Lung microvascular endothelial cell (primary cell): ENCODE results near the gene LRRC45. TPM values are rescaled to one million over a fixed set of nuclear protein-coding genes. Genes with fewer than 3 reads are reported as not detected.

ENCODE experiments used
- total RNA-seq: library from RNA; depleted of rRNA; stranded (reverse); fragments of >200 nt; gene quantifications from 2 replicates; pipeline ENCODE4 v1.2.1, GENCODE V29; 2014

Gene LRRC45
- total RNA-seq, 1 donor from 2014 or later = 8.3 TPM

Other genes starting within 250 kb of the LRRC45 start
- not detected in 2 replicates for gene GCGR, start 219.2 kb upstream of the LRRC45 start, total RNA-seq
- gene MCRIP1, start 190.0 kb upstream of the LRRC45 start, total RNA-seq = 93.7 and 178 TPM in 2 replicates
- gene PPP1R27, start 188.3 kb upstream of the LRRC45 start, total RNA-seq = not detected in 2 replicates
- 504 and 688 TPM in 2 replicates for gene P4HB, start 162.8 kb upstream of the LRRC45 start, total RNA-seq
- 91.7 and 92.9 TPM in 2 replicates for gene ARHGDIA, start 152.0 kb upstream of the LRRC45 start, total RNA-seq
- 107 and 136 TPM in 2 replicates for gene ALYREF, start 131.7 kb upstream of the LRRC45 start, total RNA-seq
- 102 and 112 TPM in 2 replicates for gene ANAPC11, start 131.6 kb upstream of the LRRC45 start, total RNA-seq
- gene NPB, start 121.1 kb upstream of the LRRC45 start, total RNA-seq = under 0.01 TPM in 1 of 2 replicates, not detected in the other
- gene PCYT2, start 111.9 kb upstream of the LRRC45 start, total RNA-seq = 24.0 and 27.6 TPM in 2 replicates
- 11.3 and 13.1 TPM in 2 replicates for gene SIRT7, start 105.1 kb upstream of the LRRC45 start, total RNA-seq
- gene MAFG, start 95.6 kb upstream of the LRRC45 start, total RNA-seq = 9.2 and 17.1 TPM in 2 replicates
- 52.3 and 60.9 TPM in 2 replicates for gene PYCR1, start 86.0 kb upstream of the LRRC45 start, total RNA-seq
- not detected in 2 replicates for gene MYADML2, start 76.1 kb upstream of the LRRC45 start, total RNA-seq
- gene NOTUM, start 62.1 kb upstream of the LRRC45 start, total RNA-seq = under 0.01 TPM in 2 replicates
- 17.7 and 23.2 TPM in 2 replicates for gene ASPSCR1, start 45.7 kb upstream of the LRRC45 start, total RNA-seq
- gene CENPX, start 427 bp upstream of the LRRC45 start, total RNA-seq = 30.1 and 31.5 TPM in 2 replicates
- 9.7 and 18.3 TPM in 2 replicates for gene RAC3, start 8.4 kb downstream of the LRRC45 start, total RNA-seq
- 35.5 and 37.7 TPM in 2 replicates for gene DCXR, start 14.4 kb downstream of the LRRC45 start, total RNA-seq
- gene RFNG, start 28.5 kb downstream of the LRRC45 start, total RNA-seq = 10.0 and 16.3 TPM in 2 replicates
- gene GPS1, start 28.6 kb downstream of the LRRC45 start, total RNA-seq = 61.9 and 64.1 TPM in 2 replicates
- gene DUS1L, start 42.5 kb downstream of the LRRC45 start, total RNA-seq = 30.7 and 35.5 TPM in 2 replicates
- gene FASN, start 74.9 kb downstream of the LRRC45 start, total RNA-seq = 35.1 and 43.4 TPM in 2 replicates
- gene CCDC57, start 189.5 kb downstream of the LRRC45 start, total RNA-seq = 2.0 and 3.4 TPM in 2 replicates
- gene SLC16A3, start 205.7 kb downstream of the LRRC45 start, total RNA-seq = 67.8 and 135 TPM in 2 replicates